Brain microvascular endothelial cell (primary cell): ENCODE data around the gene WAPL.
"Not testable (repeated sequence)": the region's sequence is repeated elsewhere in the genome, so short reads cannot be mapped to it uniquely, and the experiment has no call there.

Experiments used
- DNase-seq: peaks from one replicate; pipeline ENCODE4 v3.0.0-alpha.2; 2020
- H3K27ac ChIP-seq: fragments of 250-450 bp; sonication (Bioruptor Pico); 2 replicates; pipeline ENCODE4 v1.5.1; 2020; ENCODE audit warnings: mild to moderate bottlenecking, moderate library complexity
- H3K27me3 ChIP-seq: fragments of 250-450 bp; sonication (Bioruptor Pico); replicated peaks from 2 replicates; pipeline ENCODE4 v1.5.1; 2020; ENCODE audit warnings: mild to moderate bottlenecking
- H3K36me3 ChIP-seq: fragments of 250-450 bp; sonication (Bioruptor Pico); replicated peaks from 2 replicates; pipeline ENCODE4 v1.5.1; 2020; ENCODE audit warnings: mild to moderate bottlenecking
- H3K4me3 ChIP-seq: 2 replicates; pipeline ENCODE4 v1.5.1; 2011; ENCODE audit warnings: low read depth, mild to moderate bottlenecking, control low read depth, low read length, moderate library complexity
- CTCF ChIP-seq: IDR thresholded peaks from 2 replicates; pipeline ENCODE4 v1.5.1; 2011; ENCODE audit warnings: low read depth, mild to moderate bottlenecking, moderate library complexity, low read length, control low read depth, inconsistent platforms; ENCODE audit errors: missing control alignments
- in situ Hi-C: cut with HindIII; loops from 2 replicates; pipeline ENCODE4 v1.10.0; 2017; ENCODE audit warnings: low sequenced_read_pairs, low pct_ligation_motif_present

Gene WAPL

DNA sequence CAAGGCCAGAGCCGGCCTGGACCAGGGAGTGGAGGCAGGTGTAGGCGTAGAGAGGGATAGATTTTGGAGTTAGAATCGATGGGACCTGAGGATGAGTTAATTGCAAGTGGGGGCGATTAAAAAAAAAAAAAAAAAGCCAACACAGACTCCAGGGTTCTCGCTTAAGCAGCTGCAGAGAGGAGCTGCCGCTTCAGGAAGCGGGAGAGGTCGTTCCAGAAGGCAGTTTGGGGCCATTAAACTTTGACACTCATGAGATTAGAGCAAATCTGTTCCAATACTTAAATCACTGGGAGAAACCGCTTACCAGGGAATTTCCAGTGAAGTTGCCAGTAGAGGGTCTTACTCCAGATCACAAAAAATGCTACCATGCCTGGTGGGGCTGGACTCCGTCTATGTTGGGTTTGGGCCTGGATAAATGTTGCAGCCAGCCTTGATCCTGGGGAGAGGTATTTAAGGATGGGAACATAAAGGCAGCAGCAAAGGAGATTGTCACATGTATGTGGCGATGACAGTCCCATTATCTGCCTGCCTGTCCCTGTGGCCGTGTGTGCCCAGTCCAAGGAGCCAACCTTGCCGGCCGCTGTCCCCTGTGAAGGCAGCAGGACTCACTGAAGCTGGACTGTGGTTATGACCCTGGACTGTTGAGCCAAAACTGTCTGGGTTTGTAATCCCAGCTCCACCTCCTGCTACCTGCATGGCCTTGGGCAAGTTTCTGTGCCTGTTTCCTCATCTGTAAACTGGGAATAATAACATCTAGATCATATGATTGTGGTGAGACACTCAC lies 131.1 kb downstream of the WAPL start:
- H3K4me3 ChIP-seq, result no peak overlapping the region
- H3K36me3 ChIP-seq, result no peaks in the 10 kb centered on the region
- TF ChIP-seq CTCF, result no peak
- in situ Hi-C loops, result no loop called here
- DNase-seq, result no peak
- no peak overlapping the region for H3K27ac ChIP-seq
- peaks cover 5% of the 10 kb centered on the region for H3K27me3 ChIP-seq

GRCh38 chr10:86389441-86390193 lies 132.0 kb downstream of the WAPL start:
- DNase-seq, result no peak
- Histone ChIP-seq H3K27ac (no peak overlapping the region), H3K27me3 (peaks cover 5% of the 10 kb centered on the region), H3K36me3 (no peaks in the 10 kb centered on the region), H3K4me3 (peak overlapping the region; percentile 34)
- no peak for TF ChIP-seq CTCF
- in situ Hi-C loops, result no loop called here

DNA sequence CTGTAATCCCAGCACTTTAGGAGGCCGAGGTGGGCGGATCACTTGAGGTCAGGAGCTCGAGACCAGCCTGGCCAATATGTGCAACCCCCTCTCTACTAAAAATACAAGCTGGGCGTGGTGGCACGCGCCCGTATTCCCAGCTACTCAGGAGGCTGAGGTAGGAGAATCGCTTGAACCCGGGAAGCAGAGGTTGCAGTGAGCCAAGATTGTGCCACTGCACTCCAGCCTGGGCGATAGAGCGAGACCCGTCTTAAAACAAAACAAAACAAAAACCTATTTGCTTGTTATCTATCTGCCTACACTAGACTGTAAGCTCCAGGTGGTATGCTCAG lies 132.5 kb downstream of the WAPL start:
- in situ Hi-C loops, H3K36me3 ChIP-seq, H3K27me3 ChIP-seq, H3K27ac ChIP-seq, DNase-seq: not testable (repeated sequence)
- H3K4me3 ChIP-seq, result peak overlapping the region; percentile 34

DNA sequence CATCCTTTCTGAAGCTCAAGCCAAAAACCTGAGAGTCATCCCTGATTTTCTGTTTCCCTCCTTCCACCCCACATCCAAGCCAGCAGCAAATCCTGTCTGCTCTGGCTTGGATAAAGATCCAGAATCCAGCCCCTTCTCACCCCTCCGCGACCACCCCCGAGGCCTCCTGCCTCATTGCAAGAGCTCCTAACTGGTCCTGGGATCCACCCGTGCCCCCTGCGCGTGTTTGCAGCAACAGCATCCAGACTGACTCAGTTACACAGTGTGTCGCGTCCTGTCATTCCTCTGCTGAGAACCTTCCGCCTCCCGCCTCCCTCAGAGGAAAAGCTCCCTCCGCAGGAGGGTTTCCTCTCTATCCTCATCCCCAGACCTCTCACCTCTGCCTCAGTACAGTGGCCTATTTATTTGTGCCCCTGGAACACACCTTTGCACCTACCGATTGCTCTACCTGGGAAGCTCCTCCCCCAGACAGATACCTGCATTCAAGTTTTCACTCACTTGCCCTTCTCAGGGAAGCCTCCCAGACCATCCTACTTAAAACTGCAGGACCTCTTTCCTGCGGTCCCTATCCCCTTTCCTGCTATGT lies 133.4 kb downstream of the WAPL start:
- no peak overlapping the region for H3K27ac ChIP-seq
- TF ChIP-seq CTCF, result no peak
- no peak for DNase-seq
- no peaks in the 10 kb centered on the region for H3K36me3 ChIP-seq
- H3K4me3 ChIP-seq, result no peak overlapping the region
- peaks cover 5% of the 10 kb centered on the region for H3K27me3 ChIP-seq
- in situ Hi-C loops, result no loop called here

DNA sequence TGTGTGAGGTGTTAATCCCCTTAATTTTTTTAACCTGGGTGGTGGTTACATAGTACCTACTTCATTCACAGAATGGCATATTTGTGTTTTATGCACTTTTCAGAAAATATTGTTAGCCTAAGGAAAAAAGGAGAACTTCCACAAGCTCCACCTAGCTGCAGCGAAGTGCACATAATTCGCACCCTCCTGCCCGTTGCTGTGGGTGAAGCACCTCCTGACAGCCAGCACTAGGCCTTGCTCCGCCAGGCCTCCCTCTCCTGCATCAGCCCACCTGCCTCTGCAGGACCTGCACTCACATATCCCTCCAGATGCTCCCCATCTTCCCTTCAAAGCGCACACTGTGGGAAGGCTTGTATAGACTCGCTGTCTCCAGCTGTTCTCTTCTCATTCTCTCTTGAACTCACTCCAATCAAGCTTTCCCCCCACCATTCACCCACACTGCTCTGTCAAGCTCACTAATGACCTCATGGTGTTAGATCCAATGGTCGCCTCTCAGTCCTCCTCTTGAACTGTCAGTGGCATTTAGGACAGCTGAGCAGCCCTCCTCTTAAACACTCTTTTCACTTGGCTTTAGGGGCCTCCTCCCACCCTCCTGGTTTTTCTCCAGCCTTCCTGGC lies 134.3 kb downstream of the WAPL start:
- peak; percentile 43 for TF ChIP-seq CTCF
- no peak overlapping the region for H3K4me3 ChIP-seq
- H3K27ac ChIP-seq, result no peak overlapping the region
- in situ Hi-C loops, result no loop called here
- no peak for DNase-seq
- peaks cover 5% of the 10 kb centered on the region for H3K27me3 ChIP-seq
- no peaks in the 10 kb centered on the region for H3K36me3 ChIP-seq

GRCh38 chr10:86385806-86386205 lies 135.8 kb downstream of the WAPL start:
- in situ Hi-C loops, result no loop called here
- no peak for TF ChIP-seq CTCF
- DNase-seq, result no peak
- H3K36me3 ChIP-seq, result no peaks in the 10 kb centered on the region
- H3K27ac ChIP-seq, result no peak overlapping the region
- no peak overlapping the region for H3K4me3 ChIP-seq
- H3K27me3 ChIP-seq, result peaks cover 5% of the 10 kb centered on the region
